ENCODE results near the gene MLXIP.

Gene MLXIP

DNA sequence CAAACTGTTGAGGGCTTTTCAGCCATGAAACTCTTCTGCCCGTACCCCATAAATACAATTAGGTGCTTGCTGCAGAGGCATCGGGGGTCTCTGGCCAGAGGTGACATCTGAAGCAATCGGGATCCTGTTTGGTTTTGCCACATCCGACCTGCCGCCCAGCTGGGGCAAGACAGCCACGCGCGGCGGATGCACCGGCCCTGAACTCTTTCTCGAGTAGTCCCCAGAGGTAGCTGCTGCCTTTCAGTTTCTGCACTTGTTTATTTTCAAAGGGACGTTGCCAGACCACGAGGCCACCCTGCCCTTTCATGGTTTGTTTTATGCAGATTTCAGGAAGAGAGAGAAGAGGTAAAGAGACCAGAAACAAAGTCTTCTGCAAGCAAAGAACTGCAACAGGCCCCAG is 10.6 kb upstream of the MLXIP start:
- Histone ChIP-seq H3K9me2 (replicated peaks; ENCODE audit: insufficient read depth, low read length) (no peaks in the 10 kb centered on the region), H3K4me2 (ENCODE audit: low read depth, low read length, poor library complexity, severe bottlenecking) (peak overlapping the region; percentile 6), H3K79me2 (ENCODE audit: insufficient read depth, low read length) (no peaks in the 10 kb centered on the region; the same call in 1 of the 2 replicates), H3K27me3 (ENCODE audit: low read length) (no peaks in the 10 kb centered on the region), H3K36me3 (ENCODE audit: low read length) (no peaks in the 10 kb centered on the region), H3K4me3 (ENCODE audit: insufficient read depth, low read length, poor library complexity, severe bottlenecking) (no peak overlapping the region), H3K9me3 (ENCODE audit: insufficient read depth, low read length) (no peaks in the 10 kb centered on the region), H4K20me1 (ENCODE audit: low read depth, low read length) (no peaks in the 10 kb centered on the region), H3F3A (ENCODE audit: insufficient read depth) (peaks cover 12% of the 10 kb centered on the region), H3K9ac (ENCODE audit: low read length) (no peak overlapping the region), H2AFZ (ENCODE audit: low read depth, low read length, severe bottlenecking) (no peak overlapping the region), H3K27ac (ENCODE audit: low read depth, low read length) (no peak overlapping the region)
- TF ChIP-seq, protein P1, sequence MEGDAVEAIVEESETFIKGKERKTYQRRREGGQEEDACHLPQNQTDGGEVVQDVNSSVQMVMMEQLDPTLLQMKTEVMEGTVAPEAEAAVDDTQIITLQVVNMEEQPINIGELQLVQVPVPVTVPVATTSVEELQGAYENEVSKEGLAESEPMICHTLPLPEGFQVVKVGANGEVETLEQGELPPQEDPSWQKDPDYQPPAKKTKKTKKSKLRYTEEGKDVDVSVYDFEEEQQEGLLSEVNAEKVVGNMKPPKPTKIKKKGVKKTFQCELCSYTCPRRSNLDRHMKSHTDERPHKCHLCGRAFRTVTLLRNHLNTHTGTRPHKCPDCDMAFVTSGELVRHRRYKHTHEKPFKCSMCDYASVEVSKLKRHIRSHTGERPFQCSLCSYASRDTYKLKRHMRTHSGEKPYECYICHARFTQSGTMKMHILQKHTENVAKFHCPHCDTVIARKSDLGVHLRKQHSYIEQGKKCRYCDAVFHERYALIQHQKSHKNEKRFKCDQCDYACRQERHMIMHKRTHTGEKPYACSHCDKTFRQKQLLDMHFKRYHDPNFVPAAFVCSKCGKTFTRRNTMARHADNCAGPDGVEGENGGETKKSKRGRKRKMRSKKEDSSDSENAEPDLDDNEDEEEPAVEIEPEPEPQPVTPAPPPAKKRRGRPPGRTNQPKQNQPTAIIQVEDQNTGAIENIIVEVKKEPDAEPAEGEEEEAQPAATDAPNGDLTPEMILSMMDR (IDR thresholded peaks at IDR 0.05; ENCODE audit: insufficient read depth, low read length, poor library complexity, severe bottlenecking), result no peak
- no peak for TF ChIP-seq EZH2phosphoT487 (conservative IDR thresholded peaks at IDR 0.05; ENCODE audit: low read length)

DNA sequence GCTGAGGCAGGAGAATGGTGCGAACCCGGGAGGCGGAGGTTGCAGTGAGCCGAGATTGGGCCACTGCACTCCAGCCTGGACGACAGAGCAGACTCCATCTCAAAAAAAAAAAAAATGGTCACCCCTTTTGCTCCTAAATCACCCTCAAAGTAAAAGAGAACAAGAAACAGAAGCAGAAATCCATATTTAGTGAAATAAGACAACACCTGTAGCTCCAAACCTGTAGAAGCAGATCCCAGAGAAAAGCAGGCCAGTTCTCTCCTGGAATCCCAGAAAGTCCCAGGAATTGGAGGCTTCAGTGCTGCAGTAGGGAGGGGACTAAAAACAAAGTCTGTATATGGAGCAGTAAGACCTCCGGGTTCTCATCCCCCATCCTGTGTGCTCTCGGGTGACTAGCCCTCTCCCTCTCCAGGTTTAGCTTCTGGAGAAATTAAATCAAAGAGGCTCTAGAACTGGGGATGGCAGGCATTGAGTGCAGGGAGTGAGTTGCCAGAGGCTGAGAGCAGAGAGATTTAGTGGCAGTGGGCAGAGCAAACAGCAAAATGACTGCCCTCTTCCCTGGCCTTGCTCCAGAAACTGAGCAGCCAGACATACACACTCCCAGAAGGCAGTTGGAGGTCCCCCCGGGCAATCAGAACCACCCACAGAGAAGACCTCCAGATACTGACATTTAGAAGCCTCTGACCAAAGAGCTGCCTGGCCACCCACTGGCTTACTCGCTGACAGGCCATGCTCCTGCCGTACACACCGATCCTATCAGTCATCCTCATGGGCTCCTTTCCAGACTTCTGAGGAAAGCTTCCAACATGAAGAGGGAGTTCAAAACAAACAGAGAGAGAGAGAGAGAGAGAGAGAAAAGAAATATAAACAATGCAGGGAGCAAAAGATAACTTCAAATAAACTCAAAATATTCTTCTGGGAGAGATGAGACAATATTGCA is 6.3 kb upstream of the MLXIP start:
- no peak for TF ChIP-seq EZH2phosphoT487 (conservative IDR thresholded peaks at IDR 0.05; ENCODE audit: low read length)
- TF ChIP-seq, protein P1 (IDR thresholded peaks at IDR 0.05; ENCODE audit: insufficient read depth, low read length, poor library complexity, severe bottlenecking), result no peak
- H3K9me2 ChIP-seq (replicated peaks; ENCODE audit: insufficient read depth, low read length), result no peaks in the 10 kb centered on the region
- no peaks in the 10 kb centered on the region for H3K9me3 ChIP-seq (ENCODE audit: insufficient read depth, low read length)
- no peaks in the 10 kb centered on the region for H3K79me2 ChIP-seq (ENCODE audit: insufficient read depth, low read length)
- H3K4me3 ChIP-seq (ENCODE audit: insufficient read depth, low read length, poor library complexity, severe bottlenecking), result no peak overlapping the region
- H4K20me1 ChIP-seq (ENCODE audit: low read depth, low read length), result no peaks in the 10 kb centered on the region
- H2AFZ ChIP-seq (ENCODE audit: low read depth, low read length, severe bottlenecking), result no peak overlapping the region
- H3K36me3 ChIP-seq (ENCODE audit: low read length), result no peaks in the 10 kb centered on the region
- H3K4me2 ChIP-seq (ENCODE audit: low read depth, low read length, poor library complexity, severe bottlenecking), result no peak overlapping the region
- H3K9ac ChIP-seq (ENCODE audit: low read length), result no peak overlapping the region
- H3F3A ChIP-seq (ENCODE audit: insufficient read depth), result 0 out of 2 replicates have a peak, but pooled peaks cover 5% of the 10 kb centered on the region
- no peaks in the 10 kb centered on the region for H3K27me3 ChIP-seq (ENCODE audit: low read length)
- H3K27ac ChIP-seq (ENCODE audit: low read depth, low read length), result no peak overlapping the region

DNA sequence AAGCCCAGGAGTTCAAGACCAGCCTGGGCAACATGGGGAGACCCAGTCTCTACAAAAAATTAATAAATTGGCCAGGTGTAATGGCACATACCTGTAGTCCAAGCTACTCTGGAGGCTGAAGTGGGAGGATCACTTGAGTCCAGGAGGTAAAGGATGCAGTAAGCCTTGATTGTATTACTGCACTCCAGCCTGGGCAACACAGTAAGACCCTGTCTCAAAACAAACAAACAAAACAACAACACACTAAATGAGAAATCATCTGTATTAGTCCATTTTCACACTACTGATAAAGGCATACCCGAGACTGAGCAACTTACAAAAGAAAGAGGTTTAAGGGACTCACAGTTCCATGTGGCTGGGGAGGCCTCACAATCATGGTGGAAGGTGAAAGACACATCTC is 4.7 kb upstream of the MLXIP start:
- Histone ChIP-seq H3K9me3 (ENCODE audit: insufficient read depth, low read length) (no peaks in the 10 kb centered on the region), H3F3A (ENCODE audit: insufficient read depth) (no peaks in the 10 kb centered on the region), H3K4me2 (ENCODE audit: low read depth, low read length, poor library complexity, severe bottlenecking) (no peak overlapping the region), H3K36me3 (ENCODE audit: low read length) (no peaks in the 10 kb centered on the region), H3K9me2 (replicated peaks; ENCODE audit: insufficient read depth, low read length) (no peaks in the 10 kb centered on the region), H3K27me3 (ENCODE audit: low read length) (no peaks in the 10 kb centered on the region), H2AFZ (ENCODE audit: low read depth, low read length, severe bottlenecking) (no peak overlapping the region), H3K79me2 (ENCODE audit: insufficient read depth, low read length) (no peaks in the 10 kb centered on the region), H3K9ac (ENCODE audit: low read length) (no peak overlapping the region), H4K20me1 (ENCODE audit: low read depth, low read length) (no peaks in the 10 kb centered on the region), H3K27ac (ENCODE audit: low read depth, low read length) (no peak overlapping the region), H3K4me3 (ENCODE audit: insufficient read depth, low read length, poor library complexity, severe bottlenecking) (no peak overlapping the region)
- TF ChIP-seq, protein P1 (IDR thresholded peaks at IDR 0.05; ENCODE audit: insufficient read depth, low read length, poor library complexity, severe bottlenecking), result no peak
- no peak for TF ChIP-seq EZH2phosphoT487 (conservative IDR thresholded peaks at IDR 0.05; ENCODE audit: low read length)
